ENCODE results near the gene TXNL4A. TPM values are rescaled to one million over a fixed set of nuclear protein-coding genes. Genes with fewer than 3 reads are reported as not detected.

TXNL4A gene
- total RNA-seq, 1 experiment from 2014 or later: 178 TPM

- CTCF ChIA-PET: no interaction called here
- POLR2A ChIA-PET: no interaction called here
- Histone ChIP-seq H4K20me1 (ENCODE audit: insufficient read depth) (peaks cover 3% of the 10 kb centered on the region; the same call in 1 of the 2 replicates), H3K27ac (ENCODE audit: low read depth, low read length) (no peak overlapping the region), H3K79me2 (ENCODE audit: insufficient read depth, low read length) (peaks cover 70% of the 10 kb centered on the region), H3K4me3 (replicated peaks in 1 of 2; ENCODE audit: low read depth in 1 of 2, low read length in 2 of 2) (no peak overlapping the region), H3K36me3 (ENCODE audit: control insufficient read depth in 1 of 2, insufficient read depth in 2 of 2, low read length in 2 of 2) (peaks cover 0 to 11% of the 10 kb centered on the region in 2 experiments; a peak in 1 of 4 replicates), H3K9ac (ENCODE audit: low read length) (no peak overlapping the region), H2AFZ (ENCODE audit: low read depth, low read length, poor library complexity, severe bottlenecking) (no peak overlapping the region), H3K9me2 (ENCODE audit: insufficient read depth) (no peaks in the 10 kb centered on the region), H3K4me1 (ENCODE audit: control insufficient read depth in 1 of 2, insufficient read depth in 2 of 2, low read length in 2 of 2) (peaks cover 3 to 16% of the 10 kb centered on the region in 2 experiments; a peak in 2 of 4 replicates), H3K27me3 (ENCODE audit: insufficient read depth, low read length) (no peaks in the 10 kb centered on the region), H3K4me2 (ENCODE audit: low read length) (no peak overlapping the region), H3K9me3 (ENCODE audit: control insufficient read depth in 1 of 2, insufficient read depth in 1 of 2, low read depth in 1 of 2, low read length in 2 of 2) (no peaks in the 10 kb centered on the region)
- TF ChIP-seq ZFX (IDR thresholded peaks at IDR 0.05) (no peak), FOSL1 (IDR thresholded peaks at IDR 0.05; ENCODE audit: low read depth) (no peak), ZNF274 (IDR thresholded peaks at IDR 0.05; ENCODE audit: low read depth, low read length) (no peak)
- TF ChIP-seq, protein P1, sequence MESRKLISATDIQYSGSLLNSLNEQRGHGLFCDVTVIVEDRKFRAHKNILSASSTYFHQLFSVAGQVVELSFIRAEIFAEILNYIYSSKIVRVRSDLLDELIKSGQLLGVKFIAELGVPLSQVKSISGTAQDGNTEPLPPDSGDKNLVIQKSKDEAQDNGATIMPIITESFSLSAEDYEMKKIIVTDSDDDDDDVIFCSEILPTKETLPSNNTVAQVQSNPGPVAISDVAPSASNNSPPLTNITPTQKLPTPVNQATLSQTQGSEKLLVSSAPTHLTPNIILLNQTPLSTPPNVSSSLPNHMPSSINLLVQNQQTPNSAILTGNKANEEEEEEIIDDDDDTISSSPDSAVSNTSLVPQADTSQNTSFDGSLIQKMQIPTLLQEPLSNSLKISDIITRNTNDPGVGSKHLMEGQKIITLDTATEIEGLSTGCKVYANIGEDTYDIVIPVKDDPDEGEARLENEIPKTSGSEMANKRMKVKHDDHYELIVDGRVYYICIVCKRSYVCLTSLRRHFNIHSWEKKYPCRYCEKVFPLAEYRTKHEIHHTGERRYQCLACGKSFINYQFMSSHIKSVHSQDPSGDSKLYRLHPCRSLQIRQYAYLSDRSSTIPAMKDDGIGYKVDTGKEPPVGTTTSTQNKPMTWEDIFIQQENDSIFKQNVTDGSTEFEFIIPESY (IDR thresholded peaks at IDR 0.05; ENCODE audit: extremely low read depth, insufficient replicate concordance, low read length): no peak
- BruUV-seq (replicated peaks): no TSS peak
- no peak for ATAC-seq
- intact Hi-C loops (cut with micrococcal nuclease): no loop called here
- RAD21 ChIA-PET (ENCODE audit: low non-redundant PET in 1 of 2, low total read pairs in 2 of 2, uncharacterized antibody in 2 of 2, unreplicated experiment in 2 of 2): no interaction called here
- no peak for DNase-seq (ENCODE audit: low read depth, low spot score)
Measured at GRCh38 chr18:79948719-79949411, 39.5 kb downstream of the TXNL4A start.

DNA sequence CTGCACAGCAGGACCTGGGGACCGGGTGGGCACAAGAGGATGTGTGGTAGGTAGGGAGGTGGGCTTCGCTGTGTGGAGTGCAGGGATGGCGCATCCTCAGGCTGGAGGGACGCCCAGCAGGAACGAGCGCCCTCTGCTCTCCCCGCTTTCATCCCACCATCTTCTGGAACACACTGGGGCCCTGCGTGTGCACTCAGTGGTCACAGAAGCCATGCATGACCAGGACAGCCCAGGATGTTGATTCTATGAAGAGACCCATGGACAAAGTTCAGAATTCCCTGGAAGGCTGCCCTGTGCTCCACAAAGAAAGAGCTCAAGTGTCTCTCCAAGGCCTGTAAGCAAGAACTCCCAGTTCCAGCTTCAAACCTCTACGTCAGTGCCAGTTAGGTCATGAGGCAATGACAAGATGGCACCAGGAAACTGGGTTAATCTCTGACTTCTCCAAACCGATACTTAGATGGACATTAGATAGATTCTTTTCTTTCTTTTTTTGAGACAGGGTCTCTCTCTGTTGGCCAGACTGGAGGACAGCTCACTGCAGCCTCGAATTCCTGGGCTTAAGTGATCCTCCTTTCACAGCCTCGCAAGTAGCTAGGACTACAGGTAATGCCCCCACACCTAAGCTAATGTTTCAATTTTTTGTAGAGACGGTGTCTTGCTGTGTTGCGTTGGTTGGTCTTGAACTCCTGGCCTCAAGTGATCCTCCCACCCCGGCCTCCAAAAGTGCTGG is 40.3 kb downstream of the TXNL4A start:
- BruUV-seq (replicated peaks): no TSS peak
- Histone ChIP-seq H3K79me2 (ENCODE audit: insufficient read depth, low read length) (peaks cover 72% of the 10 kb centered on the region), H3K4me1 (ENCODE audit: control insufficient read depth in 1 of 2, insufficient read depth in 2 of 2, low read length in 2 of 2) (peaks cover 3 to 16% of the 10 kb centered on the region in 2 experiments; a peak in 2 of 4 replicates), H3K9ac (ENCODE audit: low read length) (no peak overlapping the region), H4K20me1 (ENCODE audit: insufficient read depth) (peaks cover 3% of the 10 kb centered on the region; the same call in 1 of the 2 replicates), H2AFZ (ENCODE audit: low read depth, low read length, poor library complexity, severe bottlenecking) (no peak overlapping the region), H3K4me3 (replicated peaks in 1 of 2; ENCODE audit: low read depth in 1 of 2, low read length in 2 of 2) (no peak overlapping the region), H3K36me3 (ENCODE audit: control insufficient read depth in 1 of 2, insufficient read depth in 2 of 2, low read length in 2 of 2) (peaks cover 1 to 14% of the 10 kb centered on the region in 2 experiments; a peak in 2 of 4 replicates), H3K4me2 (ENCODE audit: low read length) (no peak overlapping the region), H3K27me3 (ENCODE audit: insufficient read depth, low read length) (no peaks in the 10 kb centered on the region), H3K9me2 (ENCODE audit: insufficient read depth) (no peaks in the 10 kb centered on the region), H3K27ac (ENCODE audit: low read depth, low read length) (no peak overlapping the region), H3K9me3 (ENCODE audit: control insufficient read depth in 1 of 2, insufficient read depth in 1 of 2, low read depth in 1 of 2, low read length in 2 of 2) (no peaks in the 10 kb centered on the region)
- ChIA-PET CTCF (no interaction called here), POLR2A (no interaction called here), RAD21 (ENCODE audit: low non-redundant PET in 1 of 2, low total read pairs in 2 of 2, uncharacterized antibody in 2 of 2, unreplicated experiment in 2 of 2) (no interaction called here)
- DNase-seq (ENCODE audit: low read depth, low spot score) (no peak), ATAC-seq (no peak)
- intact Hi-C loops (cut with micrococcal nuclease): no loop called here
- TF ChIP-seq RAD21 (IDR thresholded peaks at IDR 0.05; ENCODE audit: low read depth) (no peak), ATF3 (IDR thresholded peaks at IDR 0.05) (no peak), EZH2 (IDR thresholded peaks at IDR 0.05) (no peak), EGR1 (IDR thresholded peaks at IDR 0.05; ENCODE audit: low read depth) (no peak), SRF (IDR thresholded peaks at IDR 0.05; ENCODE audit: low read depth) (no peak), POLR2A (IDR thresholded peaks at IDR 0.05; ENCODE audit: borderline replicate concordance, extremely low read depth, insufficient read depth, insufficient read length) (no peak), CBX3 (IDR thresholded peaks at IDR 0.05; ENCODE audit: low read depth) (no peak), ELF1 (IDR thresholded peaks at IDR 0.05; ENCODE audit: borderline replicate concordance, low read depth) (no peak), ZFX (IDR thresholded peaks at IDR 0.05) (no peak), CTCF (IDR thresholded peaks at IDR 0.05 in 2 of 3, conservative IDR thresholded peaks at IDR 0.05 in 1 of 3; ENCODE audit: borderline replicate concordance in 1 of 3, insufficient read depth in 1 of 3, low read depth in 2 of 3, low read length in 2 of 3) (no peak), FOSL1 (IDR thresholded peaks at IDR 0.05; ENCODE audit: low read depth) (no peak), CEBPB (IDR thresholded peaks at IDR 0.05; ENCODE audit: low read depth) (no peak), ZNF274 (IDR thresholded peaks at IDR 0.05; ENCODE audit: low read depth, low read length) (no peak)
